GM12878 (cell line): Measurements from ENCODE around the gene P4HTM. TPM values are rescaled to one million over a fixed set of nuclear protein-coding genes. Genes with fewer than 3 reads are reported as not detected.

Experiments
- ATAC-seq: fragments of 200-7000 bp; cut with Tn5 transposase; 3 replicates; pipeline ENCODE4 v1.9.1; 2020; ENCODE audit warnings: mild to moderate bottlenecking, moderate library complexity
- BruUV-seq: library from RNA; stranded (reverse); fragments of 400-500 nt; replicated peaks from 2 replicates; lab custom pipeline; 2021; lab: Mats Ljungman, UMichigan
- CTCF ChIA-PET: fragments of 300-600 bp; sonication (Branson Sonifier 250); formaldehyde crosslinking; extraction: SDS; loops from one replicate; lab custom pipeline; 2021; ENCODE audit warnings: inconsistent platforms; lab: Yijun Ruan, JAX
- POLR2A ChIA-PET: fragments of 350-600 bp; formaldehyde crosslinking; extraction: SDS; loops from one replicate; lab custom pipeline; 2021; ENCODE audit warnings: inconsistent platforms; lab: Charles Lee
- RAD21 ChIA-PET: fragments of 300-600 bp; sonication (Branson Sonifier 250); formaldehyde crosslinking; loops from one replicate; lab custom pipeline; 2023; ENCODE audit warnings: antibody characterized with exemption; ENCODE audit not compliant: unreplicated experiment; lab: Charles Lee
- SMC1A ChIA-PET: fragments of 300-600 bp; sonication (Branson Sonifier 250); formaldehyde crosslinking; loops from one replicate; lab custom pipeline; 2023; ENCODE audit not compliant: unreplicated experiment, uncharacterized antibody; lab: Charles Lee
- DNase-seq: peaks from one replicate; pipeline ENCODE4 v3.0.0-alpha.2; 2011; ENCODE audit warnings: low read depth, low spot score
- FAIRE-seq: peaks from 3 replicates; lab custom pipeline; 2011; peaks lifted over from hg19 to GRCh38; lab: Jason Lieb, UNC
- H2AFZ ChIP-seq: 2 replicates; pipeline ENCODE4 v1.6.0; 2011; ENCODE audit warnings: low read depth, low read length, control low read depth; ENCODE audit not compliant: control insufficient read depth
- H3K27ac ChIP-seq: 2 replicates; pipeline ENCODE4 v1.5.1; 2011; ENCODE audit warnings: control low read depth; ENCODE audit not compliant: control insufficient read depth, insufficient read depth
- H3K27me3 ChIP-seq, 2 experiments: replicated peaks in 1 of 2; 2 replicates each; pipeline versions ENCODE4 v1.6.0 to v1.6.1; 2011; ENCODE audit warnings: low read length in 1 of 2; ENCODE audit not compliant: control insufficient read depth in 2 of 2, insufficient read depth in 2 of 2
- H3K36me3 ChIP-seq, 2 experiments: 2 replicates each; pipeline ENCODE4 v1.5.1; 2011; ENCODE audit warnings: low read length in 1 of 2; ENCODE audit not compliant: control insufficient read depth in 2 of 2, insufficient read depth in 2 of 2
- H3K4me1 ChIP-seq: 2 replicates; pipeline ENCODE4 v1.6.1; 2011; ENCODE audit warnings: mild to moderate bottlenecking, low read length, moderate library complexity, mixed read lengths; ENCODE audit not compliant: control insufficient read depth, insufficient read depth
- H3K4me2 ChIP-seq: 2 replicates; pipeline ENCODE4 v1.6.0; 2011; ENCODE audit warnings: control low read depth; ENCODE audit not compliant: control insufficient read depth, insufficient read depth
- H3K4me3 ChIP-seq: fragments of 200-600 bp; sonication (generic); 2 replicates; pipeline ENCODE4 v1.5.1; 2016
- H3K79me2 ChIP-seq: 2 replicates; pipeline ENCODE4 v1.6.0; 2011; ENCODE audit warnings: low read length; ENCODE audit not compliant: control insufficient read depth, insufficient read depth
- H3K9ac ChIP-seq: 2 replicates; pipeline ENCODE4 v1.8.0; 2011; ENCODE audit warnings: low read length, control low read depth, mixed read lengths; ENCODE audit not compliant: control insufficient read depth, insufficient read depth
- H3K9me3 ChIP-seq: replicated peaks from 3 replicates; pipeline ENCODE4 v1.5.1; 2011; ENCODE audit warnings: mild to moderate bottlenecking, low read length; ENCODE audit not compliant: control insufficient read depth, insufficient read depth
- H4K20me1 ChIP-seq: 2 replicates; pipeline ENCODE4 v1.6.0; 2011; ENCODE audit not compliant: control insufficient read depth, insufficient read depth
- ATF7 ChIP-seq: fragments of 450-650 bp; IDR thresholded peaks from 2 replicates; pipeline ENCODE4 v1.6.1; 2016; ENCODE audit warnings: low read depth, mild to moderate bottlenecking
- BHLHE40 ChIP-seq, 2 experiments: fragments of 450-650 bp in 1 of 2; IDR thresholded peaks; 2 replicates each; pipeline ENCODE4 v1.6.1; 2011 to 2017; ENCODE audit warnings: low read depth in 2 of 2, borderline replicate concordance in 1 of 2, improper control_type of control experiment in 1 of 2, low read length in 1 of 2, mild to moderate bottlenecking in 1 of 2
- CHD1 ChIP-seq: IDR thresholded peaks from 2 replicates; pipeline ENCODE4 v1.6.1; 2012; ENCODE audit warnings: low read depth, low read length, improper control_type of control experiment
- EGR1 ChIP-seq, 2 experiments: IDR thresholded peaks; 1 replicate in 1 of 2; 2 replicates in 1 of 2; pipeline ENCODE4 v1.6.1; 2011 to 2012; ENCODE audit warnings: low read depth in 2 of 2, low read length in 2 of 2, borderline replicate concordance in 1 of 2, mild to moderate bottlenecking in 1 of 2, moderate library complexity in 1 of 2
- HCFC1 ChIP-seq: fragments of 150-350 bp; IDR thresholded peaks from 2 replicates; pipeline ENCODE4 v1.6.1; 2014; ENCODE audit warnings: low read length
- HDAC2 ChIP-seq: fragments of 200-600 bp; sonication (generic); IDR thresholded peaks from 2 replicates; pipeline ENCODE4 v1.6.1; 2017
- HDGF ChIP-seq: fragments of 450-650 bp; IDR thresholded peaks from 2 replicates; pipeline ENCODE4 v1.6.1; 2016; ENCODE audit warnings: antibody characterized with exemption
- IKZF2 ChIP-seq, 2 experiments: fragments of 450-650 bp; IDR thresholded peaks; 2 replicates each; pipeline ENCODE4 v1.6.1; 2017; ENCODE audit warnings: mild to moderate bottlenecking in 2 of 2, moderate library complexity in 2 of 2
- KLF5 ChIP-seq: fragments of 450-650 bp; IDR thresholded peaks from 2 replicates; pipeline ENCODE4 v1.6.1; 2014; ENCODE audit warnings: mild to moderate bottlenecking; ENCODE audit not compliant: partially characterized antibody
- LARP7 ChIP-seq: fragments of 450-650 bp; IDR thresholded peaks from 2 replicates; pipeline ENCODE4 v1.6.1; 2017; ENCODE audit warnings: mild to moderate bottlenecking
- MEF2A ChIP-seq: IDR thresholded peaks from 2 replicates; pipeline ENCODE4 v1.6.1; 2011; ENCODE audit warnings: low read depth, mild to moderate bottlenecking, low read length, moderate library complexity; ENCODE audit not compliant: insufficient read depth
- NFIC ChIP-seq: IDR thresholded peaks from 2 replicates; pipeline ENCODE4 v1.6.1; 2012; ENCODE audit warnings: low read depth, mild to moderate bottlenecking, inconsistent platforms, low read length, moderate library complexity
- NFXL1 ChIP-seq: fragments of 450-650 bp; IDR thresholded peaks from 2 replicates; pipeline ENCODE4 v1.6.1; 2017; ENCODE audit warnings: antibody characterized with exemption, mild to moderate bottlenecking, borderline replicate concordance
- PAX5 ChIP-seq: IDR thresholded peaks from 2 replicates; pipeline ENCODE4 v1.6.1; 2011; ENCODE audit warnings: low read depth, low read length, borderline replicate concordance
- POLR2AphosphoS5 ChIP-seq: IDR thresholded peaks from 2 replicates; pipeline ENCODE4 v1.6.1; 2011; ENCODE audit warnings: mild to moderate bottlenecking, low read length, inconsistent platforms
- RB1 ChIP-seq: fragments of 450-650 bp; formaldehyde crosslinking; IDR thresholded peaks from 2 replicates; pipeline ENCODE4 v1.6.1; 2017; ENCODE audit warnings: mild to moderate bottlenecking, borderline replicate concordance
- RUNX3 ChIP-seq: IDR thresholded peaks from 2 replicates; pipeline ENCODE4 v1.6.1; 2012; ENCODE audit warnings: low read length, inconsistent platforms
- SMARCA5 ChIP-seq: fragments of 450-650 bp; IDR thresholded peaks from 2 replicates; pipeline ENCODE4 v1.6.1; 2017; ENCODE audit warnings: mild to moderate bottlenecking
- SUZ12 ChIP-seq: fragments of 200-600 bp; sonication (generic); IDR thresholded peaks from one replicate; pipeline ENCODE4 v1.6.1; 2018; ENCODE audit warnings: antibody characterized with exemption, mild to moderate bottlenecking; ENCODE audit not compliant: unreplicated experiment
- TAF1 ChIP-seq: IDR thresholded peaks from 2 replicates; pipeline ENCODE4 v1.6.1; 2011; ENCODE audit warnings: mild to moderate bottlenecking, low read depth, low read length, borderline replicate concordance
- TCF3 ChIP-seq: IDR thresholded peaks from 2 replicates; pipeline ENCODE4 v1.6.1; 2012; ENCODE audit warnings: low read depth, mild to moderate bottlenecking, low read length, borderline replicate concordance; ENCODE audit not compliant: insufficient read depth
- YBX1 ChIP-seq: fragments of 450-650 bp; IDR thresholded peaks from 2 replicates; pipeline ENCODE4 v1.6.1; 2016; ENCODE audit warnings: antibody characterized with exemption
- WGBS: methylation state at CpG from one replicate; pipeline ENCODE4 v1.1.6; 2016; ENCODE audit warnings: low lambda C conversion rate; ENCODE audit not compliant: insufficient replicate concordance, insufficient coverage; ENCODE audit errors: missing lambda C conversion rate; 5-methylcytosine and 5-hydroxymethylcytosine counted together
- in situ Hi-C: fragments of 300-500 bp; cut with MboI; formaldehyde crosslinking; loops from 9 replicates; pipeline ENCODE4 v1.14.3; 2018; ENCODE audit warnings: mixed read lengths
- intact Hi-C: fragments of 100-400 bp; cut with micrococcal nuclease; formaldehyde crosslinking; loops from one replicate; pipeline ENCODE4 v1.14.2; 2022; ENCODE audit not compliant: unreplicated experiment
- polyA plus RNA-seq, 11 experiments: library from polyadenylated mRNA; depleted of rRNA in 4 of 11; unstranded in 6 of 11; stranded (reverse) in 5 of 11; fragments of >200 nt; fragmentation: Nextera tagmentation in 4 of 11; fragmentation: Illumina TruSeq in 1 of 11; extraction: Ambion mirVana in 4 of 11; extraction: Trizol in 1 of 11; gene quantifications; 1 replicate in 1 of 11; 2 replicates in 10 of 11; pipeline versions ENCODE4 v1.2.1 to v1.2.3, GENCODE V29; 2011 to 2016; ENCODE audit warnings: inconsistent platforms in 2 of 11, missing spikeins in 2 of 11, low read depth in 1 of 11
- total RNA-seq, 4 experiments: library from RNA; depleted of rRNA in 3 of 4; stranded (reverse); fragments of >200 nt in 3 of 4; fragmentation: Illumina TruSeq in 1 of 4; extraction: Trizol in 1 of 4; gene quantifications; 2 replicates each; pipeline versions ENCODE4 v1.2.1 to v1.2.3, GENCODE V29; 2013 to 2021
- TF ChIP-seq, protein P1 (sequence below): IDR thresholded peaks from 2 replicates; pipeline ENCODE4 v1.6.1; 2012; ENCODE audit warnings: low read depth, low read length, improper control_type of control experiment
- TF ChIP-seq, protein P2 (sequence below): fragments of 450-650 bp; IDR thresholded peaks from 2 replicates; pipeline ENCODE4 v1.6.1; 2017; ENCODE audit warnings: low read depth, mild to moderate bottlenecking, moderate library complexity

Gene P4HTM
- total and polyA plus RNA-seq, 10 of the 15 experiments (the other 5 are each of a cell fraction or from before 2014, with no cell fraction given): 0.76 to 28.8 (median 22.9) TPM

- no peaks in the 10 kb centered on the region for H3K9me3 ChIP-seq
- in situ Hi-C loops: no loop called here
- H4K20me1 ChIP-seq: peaks cover 8% of the 10 kb centered on the region; the same call in 1 of the 2 replicates
- ChIA-PET SMC1A (interaction anchor here (1.0 to 4.9 kb wide), 6 partner anchors 11 to 86 kb away, joined by 5 to 57 read pairs (median 6); partner anchors contain the start of genes DALRD3, IMPDH2, NDUFAF3 and P4HTM), RAD21 (interaction anchor here (0.6 to 3.7 kb wide), 12 partner anchors 10 to 444 kb away, joined by 3 to 44 read pairs (median 6); partner anchors contain the start of genes DALRD3, IMPDH2, NDUFAF3 and P4HTM), CTCF (interaction anchor here (1.0 to 5.5 kb wide), 9 partner anchors 11 to 86 kb away, joined by 3 to 123 read pairs (median 7); partner anchors contain the start of genes DALRD3, IMPDH2, NDUFAF3 and P4HTM), POLR2A (interaction anchor here (0.6 to 4.0 kb wide), 19 partner anchors 10 to 568 kb away, joined by 3 to 69 read pairs (median 5); partner anchors contain the start of genes CCDC51, DALRD3, IMPDH2 and NDUFAF3)
- peak overlapping the region; percentile 89 for H3K27ac ChIP-seq
- no TSS peak for BruUV-seq
- FAIRE-seq (peak; percentile 38), DNase-seq (no peak), ATAC-seq (peak; percentile 82)
- H3K79me2 ChIP-seq: peaks cover 30% of the 10 kb centered on the region
- peaks cover 16% of the 10 kb centered on the region for H3K4me1 ChIP-seq
- H3K4me2 ChIP-seq: peak overlapping the region; percentile 91
- peak overlapping the region; percentile 68 for H2AFZ ChIP-seq
- peak overlapping the region; percentile 96 for H3K9ac ChIP-seq
- intact Hi-C loops: loop anchor here (1.0 to 2.0 kb wide), 2 partner anchors 13 to 17 kb away; partner anchors contain the start of gene P4HTM
- peak overlapping the region; percentile 83 for H3K4me3 ChIP-seq
- peaks cover 5 to 8% of the 10 kb centered on the region in 2 experiments; a peak in 3 of 4 replicates for H3K36me3 ChIP-seq
- no peaks in the 10 kb centered on the region for H3K27me3 ChIP-seq
- 13% methylated on average over 33 of the region's 41 CpGs for whole genome bisulfite sequencing
- TF ChIP-seq LARP7: 0 out of 2 replicates have a peak, but pooled peaks have one; percentile 31
- no peak for TF ChIP-seq NFXL1
- 0 out of 4 replicates have a peak, but pooled peaks of 1 of the 2 experiments have one; percentile 30 for TF ChIP-seq IKZF2 (IDR thresholded peaks at IDR 0.05)
- TF ChIP-seq SMARCA5: 0 out of 2 replicates have a peak, but pooled peaks have one; percentile 0
- TF ChIP-seq, protein P1, sequence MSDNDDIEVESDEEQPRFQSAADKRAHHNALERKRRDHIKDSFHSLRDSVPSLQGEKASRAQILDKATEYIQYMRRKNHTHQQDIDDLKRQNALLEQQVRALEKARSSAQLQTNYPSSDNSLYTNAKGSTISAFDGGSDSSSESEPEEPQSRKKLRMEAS: no peak
- TF ChIP-seq KLF5: no peak
- TF ChIP-seq HCFC1: no peak
- no peak for TF ChIP-seq MEF2A
- TF ChIP-seq RB1: no peak
- TF ChIP-seq TAF1: no peak
- TF ChIP-seq BHLHE40 (IDR thresholded peaks at IDR 0.05; ENCODE audit: borderline replicate concordance in 1 of 2, low read depth in 2 of 2, low read length in 1 of 2): no peak
- TF ChIP-seq TCF3: no peak
- TF ChIP-seq PAX5: no peak
- TF ChIP-seq YBX1: no peak
- TF ChIP-seq, protein P2, sequence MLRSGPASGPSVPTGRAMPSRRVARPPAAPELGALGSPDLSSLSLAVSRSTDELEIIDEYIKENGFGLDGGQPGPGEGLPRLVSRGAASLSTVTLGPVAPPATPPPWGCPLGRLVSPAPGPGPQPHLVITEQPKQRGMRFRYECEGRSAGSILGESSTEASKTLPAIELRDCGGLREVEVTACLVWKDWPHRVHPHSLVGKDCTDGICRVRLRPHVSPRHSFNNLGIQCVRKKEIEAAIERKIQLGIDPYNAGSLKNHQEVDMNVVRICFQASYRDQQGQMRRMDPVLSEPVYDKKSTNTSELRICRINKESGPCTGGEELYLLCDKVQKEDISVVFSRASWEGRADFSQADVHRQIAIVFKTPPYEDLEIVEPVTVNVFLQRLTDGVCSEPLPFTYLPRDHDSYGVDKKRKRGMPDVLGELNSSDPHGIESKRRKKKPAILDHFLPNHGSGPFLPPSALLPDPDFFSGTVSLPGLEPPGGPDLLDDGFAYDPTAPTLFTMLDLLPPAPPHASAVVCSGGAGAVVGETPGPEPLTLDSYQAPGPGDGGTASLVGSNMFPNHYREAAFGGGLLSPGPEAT: no peak
- TF ChIP-seq ATF7: no peak
- peak; percentile 59 for TF ChIP-seq HDGF
- no peak for TF ChIP-seq CHD1
- TF ChIP-seq EGR1 (IDR thresholded peaks at IDR 0.05; ENCODE audit: borderline replicate concordance in 1 of 2, low read depth in 2 of 2, low read length in 2 of 2): peak in 1 of 2 experiments; percentile 77; a peak in 2 of 3 replicates
- no peak for TF ChIP-seq RUNX3
- no peak for TF ChIP-seq HDAC2
- TF ChIP-seq NFIC: no peak
- TF ChIP-seq SUZ12: no peak
- TF ChIP-seq POLR2AphosphoS5: 0 out of 2 replicates have a peak, but pooled peaks have one; percentile 8
Measured at GRCh38 chr3:49007771-49008528, 17.9 kb downstream of the P4HTM start.
